H1 (cell line): ENCODE data around the gene PPY. TPM values are rescaled to one million over a fixed set of nuclear protein-coding genes. Genes with fewer than 3 reads are reported as not detected.

Experiments
- CTCF ChIA-PET: fragments of 300-600 bp; sonication (Branson Sonifier 250); formaldehyde crosslinking; loops from one replicate; lab custom pipeline; 2021; ENCODE audit not compliant: partially characterized antibody; lab: Charles Lee
- POLR2A ChIA-PET: fragments of 300-600 bp; sonication (Branson Sonifier 250); formaldehyde crosslinking; loops from one replicate; lab custom pipeline; 2021; ENCODE audit warnings: inconsistent platforms; ENCODE audit not compliant: partially characterized antibody; lab: Charles Lee
- DNase-seq, 2 experiments: peaks; one replicate each; pipeline versions ENCODE4 v3.0.0 to v3.0.0-alpha.2; 2010 to 2022; ENCODE audit warnings: low spot score in 2 of 2, low read depth in 1 of 2, mixed read lengths in 1 of 2
- FAIRE-seq: peaks from 2 replicates; lab custom pipeline; 2011; peaks lifted over from hg19 to GRCh38; lab: Jason Lieb, UNC
- H2AFZ ChIP-seq: 2 replicates; pipeline ENCODE4 v1.8.1; 2012; ENCODE audit warnings: low read length, inconsistent platforms
- H2AK5ac ChIP-seq: 2 replicates; pipeline ENCODE4 v1.6.1; 2013; ENCODE audit warnings: low read depth, low read length
- H2BK120ac ChIP-seq: replicated peaks from 2 replicates; pipeline ENCODE3; 2013; ENCODE audit warnings: low read depth, low read length, inconsistent platforms
- H2BK12ac ChIP-seq: 2 replicates; pipeline ENCODE4 v1.6.1; 2013; ENCODE audit warnings: low read depth, low read length
- H2BK15ac ChIP-seq: 2 replicates; pipeline ENCODE4 v1.6.1; 2013; ENCODE audit warnings: low read length
- H2BK20ac ChIP-seq: 2 replicates; pipeline ENCODE4 v1.6.1; 2013; ENCODE audit warnings: low read length
- H2BK5ac ChIP-seq: 2 replicates; pipeline ENCODE4 v1.6.1; 2013; ENCODE audit warnings: low read depth, low read length
- H3K14ac ChIP-seq: 2 replicates; pipeline ENCODE4 v1.6.1; 2013; ENCODE audit warnings: inconsistent platforms; ENCODE audit not compliant: insufficient read length
- H3K18ac ChIP-seq: 2 replicates; pipeline ENCODE4 v1.6.1; 2013; ENCODE audit warnings: low read length; ENCODE audit errors: extremely low read depth
- H3K23ac ChIP-seq: 2 replicates; pipeline ENCODE4 v1.6.1; 2013; ENCODE audit warnings: inconsistent platforms; ENCODE audit not compliant: insufficient read length
- H3K23me2 ChIP-seq: 2 replicates; pipeline ENCODE4 v1.6.1; 2013; ENCODE audit warnings: low read depth, low read length
- H3K27ac ChIP-seq: 2 replicates; pipeline ENCODE4 v1.6.1; 2011; ENCODE audit warnings: low read depth, low read length, inconsistent platforms
- H3K27me3 ChIP-seq, 4 experiments: replicated peaks in 1 of 4; 1 replicate in 1 of 4; 2 replicates in 3 of 4; pipeline versions ENCODE4 v1.6.1 to v1.8.1; 2011 to 2013; ENCODE audit warnings: low read length in 3 of 4, mild to moderate bottlenecking in 3 of 4, inconsistent platforms in 2 of 4, mixed read lengths in 2 of 4, moderate library complexity in 1 of 4; ENCODE audit not compliant: control insufficient read depth in 3 of 4, insufficient read depth in 3 of 4; ENCODE audit errors: extremely low read depth in 1 of 4
- H3K36me3 ChIP-seq, 4 experiments: 2 replicates each; pipeline versions ENCODE4 v1.6.1 to v1.8.1; 2011 to 2013; ENCODE audit warnings: mild to moderate bottlenecking in 4 of 4, low read length in 3 of 4, moderate library complexity in 2 of 4, control low read depth in 1 of 4, inconsistent platforms in 1 of 4; ENCODE audit not compliant: insufficient read depth in 4 of 4, control insufficient read depth in 2 of 4
- H3K4ac ChIP-seq: replicated peaks from 2 replicates; pipeline ENCODE3; 2013; ENCODE audit warnings: low read length, low read depth, mixed read lengths, inconsistent platforms; ENCODE audit not compliant: insufficient read length
- H3K4me1 ChIP-seq, 4 experiments: replicated peaks in 1 of 4; 1 replicate in 1 of 4; 2 replicates in 3 of 4; pipeline versions ENCODE4 v1.6.1 to v1.8.1; 2011 to 2013; ENCODE audit warnings: low read length in 3 of 4, inconsistent platforms in 2 of 4, mixed read lengths in 1 of 4; ENCODE audit not compliant: insufficient read depth in 4 of 4, control insufficient read depth in 3 of 4
- H3K4me2 ChIP-seq, 2 experiments: 2 replicates each; pipeline versions ENCODE4 v1.6.1 to v1.8.1; 2011 to 2013; ENCODE audit warnings: low read depth in 2 of 2, low read length in 2 of 2, control low read depth in 1 of 2, inconsistent platforms in 1 of 2, mild to moderate bottlenecking in 1 of 2; ENCODE audit not compliant: insufficient read depth in 1 of 2
- H3K4me3 ChIP-seq, 4 experiments: fragments of 200-600, 300-600 bp in 1 of 4; sonication (generic), shearing (Covaris generic), sonication (Bioruptor Twin) in 1 of 4; 2 replicates each; pipeline versions ENCODE4 v1.5.1 to v1.8.1; 2011 to 2016; ENCODE audit warnings: low read length in 4 of 4, low read depth in 3 of 4, control low read depth in 2 of 4, inconsistent platforms in 2 of 4, mild to moderate bottlenecking in 2 of 4, mixed read lengths in 1 of 4, moderate library complexity in 1 of 4; ENCODE audit not compliant: insufficient read depth in 2 of 4; ENCODE audit errors: extremely low read depth in 1 of 4
- H3K56ac ChIP-seq: replicated peaks from 2 replicates; pipeline ENCODE3; 2013; ENCODE audit warnings: low read depth, mild to moderate bottlenecking, mixed read lengths, low read length, inconsistent platforms; ENCODE audit not compliant: insufficient read length
- H3K79me1 ChIP-seq: 2 replicates; pipeline ENCODE4 v1.6.1; 2013; ENCODE audit warnings: low read depth, low read length, control low read depth
- H3K79me2 ChIP-seq, 2 experiments: 2 replicates each; pipeline versions ENCODE4 v1.6.1 to v1.8.1; 2012 to 2013; ENCODE audit warnings: low read length in 2 of 2, mild to moderate bottlenecking in 2 of 2, inconsistent platforms in 1 of 2; ENCODE audit not compliant: insufficient read depth in 2 of 2, control insufficient read depth in 1 of 2
- H3K9ac ChIP-seq, 4 experiments: replicated peaks in 1 of 4; 1 replicate in 1 of 4; 2 replicates in 3 of 4; pipeline versions ENCODE4 v1.6.1 to v1.8.1; 2011 to 2013; ENCODE audit warnings: low read depth in 3 of 4, low read length in 3 of 4, control low read depth in 2 of 4, mild to moderate bottlenecking in 2 of 4, moderate library complexity in 2 of 4, inconsistent platforms in 1 of 4; ENCODE audit errors: extremely low read depth in 1 of 4
- H3K9me3 ChIP-seq, 2 experiments: 2 replicates each; pipeline versions ENCODE4 v1.6.1 to v1.8.1; 2012 to 2013; ENCODE audit warnings: mild to moderate bottlenecking in 2 of 2, moderate library complexity in 2 of 2, control low read depth in 1 of 2, inconsistent platforms in 1 of 2, low read depth in 1 of 2, low read length in 1 of 2, mixed read lengths in 1 of 2; ENCODE audit not compliant: insufficient read depth in 2 of 2
- H4K20me1 ChIP-seq, 2 experiments: replicated peaks in 1 of 2; 2 replicates each; pipeline versions ENCODE3 to v1.8.1; 2011 to 2013; ENCODE audit warnings: inconsistent platforms in 2 of 2, low read length in 2 of 2, mild to moderate bottlenecking in 1 of 2; ENCODE audit not compliant: insufficient read depth in 2 of 2, control insufficient read depth in 1 of 2
- H4K5ac ChIP-seq: 2 replicates; pipeline ENCODE4 v1.6.1; 2013; ENCODE audit warnings: low read length, low read depth, mixed read lengths, inconsistent platforms; ENCODE audit not compliant: insufficient read length
- H4K8ac ChIP-seq: 2 replicates; pipeline ENCODE4 v1.8.0; 2013; ENCODE audit warnings: mild to moderate bottlenecking, moderate library complexity, low read length, inconsistent platforms; ENCODE audit not compliant: insufficient read depth; ENCODE audit errors: extremely low read depth
- H4K91ac ChIP-seq: replicated peaks from 2 replicates; pipeline ENCODE3; 2013; ENCODE audit warnings: low read length, mixed read lengths, inconsistent platforms; ENCODE audit not compliant: insufficient read length
- BRCA1 ChIP-seq: IDR thresholded peaks from 2 replicates; pipeline ENCODE4 v1.6.1; 2012; ENCODE audit warnings: low read depth, low read length, improper control_type of control experiment
- EZH2 ChIP-seq: fragments of 200-600 bp; sonication (generic); IDR thresholded peaks from 2 replicates; pipeline ENCODE4 v1.7.1; 2012; ENCODE audit warnings: low read depth, mild to moderate bottlenecking, moderate library complexity, low read length, inconsistent platforms; ENCODE audit not compliant: severe bottlenecking
- JUND ChIP-seq: IDR thresholded peaks from 2 replicates; pipeline ENCODE4 v1.6.1; 2011; ENCODE audit warnings: mild to moderate bottlenecking, improper control_type of control experiment, low read length
- PHF8 ChIP-seq: fragments of 200-600 bp; sonication (generic); conservative IDR thresholded peaks from 2 replicates; pipeline ENCODE4 v1.7.1; 2012; ENCODE audit warnings: low read depth, mild to moderate bottlenecking, inconsistent platforms, low read length, moderate library complexity
- POLR2AphosphoS5 ChIP-seq: IDR thresholded peaks from 2 replicates; pipeline ENCODE4 v1.6.1; 2011; ENCODE audit warnings: low read depth, low read length
- SIX5 ChIP-seq: IDR thresholded peaks from 2 replicates; pipeline ENCODE4 v1.6.1; 2011; ENCODE audit warnings: mild to moderate bottlenecking, low read depth, low read length
- SUZ12 ChIP-seq: fragments of 200-600 bp; sonication (generic); IDR thresholded peaks from 2 replicates; pipeline ENCODE4 v1.6.1; 2012; ENCODE audit warnings: mild to moderate bottlenecking, inconsistent platforms, low read length, moderate library complexity, mixed read lengths
- WGBS, 2 experiments: shearing (Covaris generic) in 1 of 2; methylation state at CpG; one replicate each; pipeline versions ENCODE4 v1.1.6 to v1.1.7; 2013 to 2015; ENCODE audit warnings: low lambda C conversion rate in 2 of 2, mixed read lengths in 2 of 2, inconsistent platforms in 1 of 2, low coverage in 1 of 2, missing lambda C conversion rate in 1 of 2; ENCODE audit not compliant: insufficient replicate concordance in 2 of 2, insufficient coverage in 1 of 2, insufficient read length in 1 of 2; ENCODE audit errors: extremely low coverage in 1 of 2, missing lambda C conversion rate in 1 of 2; 5-methylcytosine and 5-hydroxymethylcytosine counted together
- polyA plus RNA-seq, 7 experiments: library from polyadenylated mRNA; depleted of rRNA in 3 of 7; stranded (reverse) in 5 of 7; unstranded in 2 of 7; fragments of >200 nt in 5 of 7; fragments of 200-250 nt in 2 of 7; gene quantifications; 1 replicate in 5 of 7; 2 replicates in 1 of 7; 4 replicates in 1 of 7; pipeline versions ENCODE4 v1.2.1 to v1.2.3, GENCODE V29; 2011 to 2013; ENCODE audit warnings: missing spikeins in 2 of 7, mixed read lengths in 2 of 7
- total RNA-seq: library from RNA; stranded (reverse); fragmentation: NEBNext Ultra II Directional; extraction: Animal tissue kit (Norgen Biotek cat#: 25700); gene quantifications from 2 replicates; pipeline ENCODE4 v1.2.1, GENCODE V29; 2021

PPY gene
- total and polyA plus RNA-seq, 2 of the 8 experiments (the other 6 are each of a cell fraction or from before 2014, with no cell fraction given): 0.26 TPM; not detected in 1

DNA sequence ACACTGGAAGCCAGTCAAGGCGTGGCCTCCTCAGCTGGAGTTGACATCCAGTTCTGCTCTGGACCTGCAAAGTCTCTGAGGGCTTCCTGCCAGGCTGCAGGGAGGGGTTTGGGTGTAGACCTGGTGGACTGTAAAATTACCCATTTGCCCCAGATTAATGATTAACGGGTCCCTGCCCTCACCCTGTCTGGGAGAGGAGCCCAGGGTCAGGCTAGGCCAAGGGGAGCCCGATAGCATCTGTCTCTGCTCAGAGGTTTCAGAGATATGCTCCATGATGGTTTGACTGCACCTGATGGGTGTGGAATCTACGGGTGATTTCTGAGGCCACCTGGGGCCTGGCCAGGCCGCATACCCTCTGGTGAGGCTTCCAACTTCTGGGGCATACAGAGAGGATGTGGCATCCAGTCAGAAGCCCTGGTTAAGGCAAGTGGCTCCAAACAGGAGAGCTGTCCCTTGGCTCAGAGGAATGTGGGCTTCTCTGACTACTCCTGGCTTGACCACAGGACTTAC is 11.2 kb downstream of the PPY start:
- H2BK20ac ChIP-seq: no peak overlapping the region
- 82% methylated on average over 5 of the region's 5 CpGs; no CpG with 5 or more reads in 1 of the 2 experiments for WGBS, 2 experiments
- no peak overlapping the region for H4K5ac ChIP-seq
- no peak overlapping the region for H2BK5ac ChIP-seq
- no peak overlapping the region for H3K27ac ChIP-seq
- FAIRE-seq (no peak), DNase-seq (no peak)
- no peaks in the 10 kb centered on the region for H4K20me1 ChIP-seq
- H3K9me3 ChIP-seq: no peaks in the 10 kb centered on the region
- peaks cover 3 to 24% (median 11%) of the 10 kb centered on the region in 4 experiments for H3K27me3 ChIP-seq
- no peak overlapping the region for H2BK15ac ChIP-seq
- no peak overlapping the region for H4K8ac ChIP-seq
- H3K23me2 ChIP-seq: peaks cover 3% of the 10 kb centered on the region; the same call in 1 of the 2 replicates
- peaks cover 0 to 15% (median 5%) of the 10 kb centered on the region in 4 experiments; a peak in 4 of 7 replicates for H3K4me1 ChIP-seq
- CTCF ChIA-PET: interaction anchor here (0.9 to 2.0 kb wide), 7 partner anchors 9 to 77 kb away, joined by 3 to 11 read pairs (median 5); no protein-coding TSS in a partner anchor
- H3K14ac ChIP-seq: no peak overlapping the region
- H3K9ac ChIP-seq: no peak overlapping the region
- TF ChIP-seq SUZ12 (no peak), BRCA1 (no peak), SIX5 (no peak), EZH2 (no peak), JUND (no peak), PHF8 (no peak), POLR2AphosphoS5 (no peak)
- POLR2A ChIA-PET: no interaction called here
- H2AFZ ChIP-seq: no peak overlapping the region
- H3K56ac ChIP-seq: no peak overlapping the region
- H2AK5ac ChIP-seq: no peak overlapping the region
- no peak overlapping the region for H3K18ac ChIP-seq
- no peak overlapping the region for H3K4me2 ChIP-seq
- H3K23ac ChIP-seq: no peak overlapping the region
- H3K79me1 ChIP-seq: no peaks in the 10 kb centered on the region
- H2BK12ac ChIP-seq: no peak overlapping the region
- no peak overlapping the region for H4K91ac ChIP-seq
- H2BK120ac ChIP-seq: no peak overlapping the region
- H3K4me3 ChIP-seq: no peak overlapping the region
- H3K79me2 ChIP-seq: no peaks in the 10 kb centered on the region
- H3K36me3 ChIP-seq: no peaks in the 10 kb centered on the region
- no peak overlapping the region for H3K4ac ChIP-seq
